H1 (cell line): ENCODE measurements around the gene CLEC4F. TPM values are rescaled to one million over a fixed set of nuclear protein-coding genes. Genes with fewer than 3 reads are reported as not detected.

Experiments used
- CHD2 ChIP-seq: IDR thresholded peaks from 2 replicates; pipeline ENCODE4 v1.6.1; 2012; ENCODE audit warnings: low read length, improper control_type of control experiment
- polyA plus RNA-seq, 7 experiments: library from polyadenylated mRNA; depleted of rRNA in 3 of 7; stranded (reverse) in 5 of 7; unstranded in 2 of 7; fragments of >200 nt in 5 of 7; fragments of 200-250 nt in 2 of 7; gene quantifications; 1 replicate in 5 of 7; 2 replicates in 1 of 7; 4 replicates in 1 of 7; pipeline versions ENCODE4 v1.2.1 to v1.2.3, GENCODE V29; 2011 to 2013; ENCODE audit warnings: missing spikeins in 2 of 7, mixed read lengths in 2 of 7
- total RNA-seq: library from RNA; stranded (reverse); fragmentation: NEBNext Ultra II Directional; extraction: Animal tissue kit (Norgen Biotek cat#: 25700); gene quantifications from 2 replicates; pipeline ENCODE4 v1.2.1, GENCODE V29; 2021
- TF ChIP-seq, protein P1 (sequence below): fragments of 300-600 bp; sonication (generic); IDR thresholded peaks from 2 replicates; pipeline ENCODE4 v1.7.1; 2012; ENCODE audit warnings: low read length, moderate library complexity, mild to moderate bottlenecking, inconsistent platforms; ENCODE audit not compliant: insufficient replicate concordance

The CLEC4F gene
- total and polyA plus RNA-seq, 2 of the 8 experiments (the other 6 are each of a cell fraction or from before 2014, with no cell fraction given), result not detected

DNA sequence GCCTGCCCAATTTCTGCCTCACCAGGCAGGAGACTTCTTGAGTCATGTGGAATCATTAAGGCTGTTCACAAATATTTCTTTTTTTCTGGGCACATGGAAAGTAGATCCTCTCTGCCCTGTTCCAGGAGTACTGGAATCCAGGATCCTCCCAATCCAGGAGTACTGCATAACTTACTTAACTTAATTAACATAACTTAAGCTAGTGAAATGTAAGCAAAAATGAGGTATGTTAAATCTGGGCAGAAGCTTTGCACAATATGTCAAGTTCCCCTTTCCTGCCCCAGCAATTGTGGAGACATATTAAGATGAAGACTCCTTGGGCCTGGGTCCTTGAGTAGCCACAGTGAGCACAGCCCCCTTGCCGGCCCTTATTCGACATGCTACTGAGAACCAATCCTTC lies 12.0 kb upstream of the CLEC4F start (continued):
- TF ChIP-seq, protein P1, sequence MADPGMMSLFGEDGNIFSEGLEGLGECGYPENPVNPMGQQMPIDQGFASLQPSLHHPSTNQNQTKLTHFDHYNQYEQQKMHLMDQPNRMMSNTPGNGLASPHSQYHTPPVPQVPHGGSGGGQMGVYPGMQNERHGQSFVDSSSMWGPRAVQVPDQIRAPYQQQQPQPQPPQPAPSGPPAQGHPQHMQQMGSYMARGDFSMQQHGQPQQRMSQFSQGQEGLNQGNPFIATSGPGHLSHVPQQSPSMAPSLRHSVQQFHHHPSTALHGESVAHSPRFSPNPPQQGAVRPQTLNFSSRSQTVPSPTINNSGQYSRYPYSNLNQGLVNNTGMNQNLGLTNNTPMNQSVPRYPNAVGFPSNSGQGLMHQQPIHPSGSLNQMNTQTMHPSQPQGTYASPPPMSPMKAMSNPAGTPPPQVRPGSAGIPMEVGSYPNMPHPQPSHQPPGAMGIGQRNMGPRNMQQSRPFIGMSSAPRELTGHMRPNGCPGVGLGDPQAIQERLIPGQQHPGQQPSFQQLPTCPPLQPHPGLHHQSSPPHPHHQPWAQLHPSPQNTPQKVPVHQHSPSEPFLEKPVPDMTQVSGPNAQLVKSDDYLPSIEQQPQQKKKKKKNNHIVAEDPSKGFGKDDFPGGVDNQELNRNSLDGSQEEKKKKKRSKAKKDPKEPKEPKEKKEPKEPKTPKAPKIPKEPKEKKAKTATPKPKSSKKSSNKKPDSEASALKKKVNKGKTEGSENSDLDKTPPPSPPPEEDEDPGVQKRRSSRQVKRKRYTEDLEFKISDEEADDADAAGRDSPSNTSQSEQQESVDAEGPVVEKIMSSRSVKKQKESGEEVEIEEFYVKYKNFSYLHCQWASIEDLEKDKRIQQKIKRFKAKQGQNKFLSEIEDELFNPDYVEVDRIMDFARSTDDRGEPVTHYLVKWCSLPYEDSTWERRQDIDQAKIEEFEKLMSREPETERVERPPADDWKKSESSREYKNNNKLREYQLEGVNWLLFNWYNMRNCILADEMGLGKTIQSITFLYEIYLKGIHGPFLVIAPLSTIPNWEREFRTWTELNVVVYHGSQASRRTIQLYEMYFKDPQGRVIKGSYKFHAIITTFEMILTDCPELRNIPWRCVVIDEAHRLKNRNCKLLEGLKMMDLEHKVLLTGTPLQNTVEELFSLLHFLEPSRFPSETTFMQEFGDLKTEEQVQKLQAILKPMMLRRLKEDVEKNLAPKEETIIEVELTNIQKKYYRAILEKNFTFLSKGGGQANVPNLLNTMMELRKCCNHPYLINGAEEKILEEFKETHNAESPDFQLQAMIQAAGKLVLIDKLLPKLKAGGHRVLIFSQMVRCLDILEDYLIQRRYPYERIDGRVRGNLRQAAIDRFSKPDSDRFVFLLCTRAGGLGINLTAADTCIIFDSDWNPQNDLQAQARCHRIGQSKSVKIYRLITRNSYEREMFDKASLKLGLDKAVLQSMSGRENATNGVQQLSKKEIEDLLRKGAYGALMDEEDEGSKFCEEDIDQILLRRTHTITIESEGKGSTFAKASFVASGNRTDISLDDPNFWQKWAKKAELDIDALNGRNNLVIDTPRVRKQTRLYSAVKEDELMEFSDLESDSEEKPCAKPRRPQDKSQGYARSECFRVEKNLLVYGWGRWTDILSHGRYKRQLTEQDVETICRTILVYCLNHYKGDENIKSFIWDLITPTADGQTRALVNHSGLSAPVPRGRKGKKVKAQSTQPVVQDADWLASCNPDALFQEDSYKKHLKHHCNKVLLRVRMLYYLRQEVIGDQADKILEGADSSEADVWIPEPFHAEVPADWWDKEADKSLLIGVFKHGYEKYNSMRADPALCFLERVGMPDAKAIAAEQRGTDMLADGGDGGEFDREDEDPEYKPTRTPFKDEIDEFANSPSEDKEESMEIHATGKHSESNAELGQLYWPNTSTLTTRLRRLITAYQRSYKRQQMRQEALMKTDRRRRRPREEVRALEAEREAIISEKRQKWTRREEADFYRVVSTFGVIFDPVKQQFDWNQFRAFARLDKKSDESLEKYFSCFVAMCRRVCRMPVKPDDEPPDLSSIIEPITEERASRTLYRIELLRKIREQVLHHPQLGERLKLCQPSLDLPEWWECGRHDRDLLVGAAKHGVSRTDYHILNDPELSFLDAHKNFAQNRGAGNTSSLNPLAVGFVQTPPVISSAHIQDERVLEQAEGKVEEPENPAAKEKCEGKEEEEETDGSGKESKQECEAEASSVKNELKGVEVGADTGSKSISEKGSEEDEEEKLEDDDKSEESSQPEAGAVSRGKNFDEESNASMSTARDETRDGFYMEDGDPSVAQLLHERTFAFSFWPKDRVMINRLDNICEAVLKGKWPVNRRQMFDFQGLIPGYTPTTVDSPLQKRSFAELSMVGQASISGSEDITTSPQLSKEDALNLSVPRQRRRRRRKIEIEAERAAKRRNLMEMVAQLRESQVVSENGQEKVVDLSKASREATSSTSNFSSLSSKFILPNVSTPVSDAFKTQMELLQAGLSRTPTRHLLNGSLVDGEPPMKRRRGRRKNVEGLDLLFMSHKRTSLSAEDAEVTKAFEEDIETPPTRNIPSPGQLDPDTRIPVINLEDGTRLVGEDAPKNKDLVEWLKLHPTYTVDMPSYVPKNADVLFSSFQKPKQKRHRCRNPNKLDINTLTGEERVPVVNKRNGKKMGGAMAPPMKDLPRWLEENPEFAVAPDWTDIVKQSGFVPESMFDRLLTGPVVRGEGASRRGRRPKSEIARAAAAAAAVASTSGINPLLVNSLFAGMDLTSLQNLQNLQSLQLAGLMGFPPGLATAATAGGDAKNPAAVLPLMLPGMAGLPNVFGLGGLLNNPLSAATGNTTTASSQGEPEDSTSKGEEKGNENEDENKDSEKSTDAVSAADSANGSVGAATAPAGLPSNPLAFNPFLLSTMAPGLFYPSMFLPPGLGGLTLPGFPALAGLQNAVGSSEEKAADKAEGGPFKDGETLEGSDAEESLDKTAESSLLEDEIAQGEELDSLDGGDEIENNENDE, result no peak
- no peak for TF ChIP-seq CHD2
- TF ChIP-seq, all 59 proteins: peak for 0
